Skeletal muscle cell (primary cell): ENCODE results near the gene NELL1.

Experiments
- DNase-seq: peaks from one replicate; pipeline ENCODE4 v3.0.0-alpha.2; 2010; ENCODE audit warnings: low read depth
- H3K4me3 ChIP-seq: 2 replicates; pipeline ENCODE4 v1.5.1; 2011; ENCODE audit warnings: low read depth, mild to moderate bottlenecking, control low read depth, low read length, moderate library complexity

Gene NELL1

DNA sequence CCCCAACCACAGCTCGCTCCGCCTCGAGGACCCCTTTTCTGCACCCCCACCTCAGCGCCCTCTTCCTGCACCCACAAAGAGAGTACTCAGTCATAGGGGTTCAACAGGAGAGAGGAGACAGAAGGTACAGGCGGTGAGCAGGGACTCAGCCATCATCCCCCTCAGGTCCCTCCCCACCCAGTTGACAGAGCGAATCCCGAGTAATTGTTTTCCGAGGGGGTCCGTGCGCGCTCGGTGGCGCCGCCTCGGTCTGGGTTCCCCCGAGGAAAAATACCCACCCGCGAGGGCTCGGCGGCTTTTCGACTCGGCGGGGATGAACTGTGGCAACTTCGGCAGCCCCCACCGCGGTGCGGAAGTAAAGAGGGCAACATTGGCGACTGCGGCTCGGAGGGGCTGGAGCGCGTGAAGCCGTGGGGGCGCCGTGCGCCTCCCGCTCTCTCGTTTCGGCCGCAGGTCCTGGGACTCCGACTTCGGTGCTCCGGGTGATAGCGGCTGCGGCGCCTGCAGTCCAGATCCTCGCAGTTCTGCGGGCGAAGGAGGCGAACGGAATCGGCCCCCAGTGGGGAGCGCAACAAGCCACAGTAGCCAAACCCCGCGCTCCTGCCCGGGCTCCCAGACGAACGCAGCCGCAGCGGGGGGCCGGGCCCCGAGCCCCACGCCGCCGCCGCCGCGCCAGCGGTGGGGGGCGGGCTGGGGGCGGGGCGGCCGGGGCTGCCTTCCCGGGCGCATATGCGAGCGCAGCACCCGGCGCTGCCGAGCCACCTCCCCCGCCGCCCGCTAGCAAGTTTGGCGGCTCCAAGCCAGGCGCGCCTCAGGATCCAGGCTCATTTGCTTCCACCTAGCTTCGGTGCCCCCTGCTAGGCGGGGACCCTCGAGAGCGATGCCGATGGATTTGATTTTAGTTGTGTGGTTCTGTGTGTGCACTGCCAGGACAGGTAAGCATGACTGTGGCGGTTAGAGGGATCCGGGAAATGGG is at the start of gene NELL1:
Gene NELL1, plus strand, starts transcription at position 743 of the 976 bp plus-strand sequence.
- H3K4me3 ChIP-seq, result no peak within 1 kb of the TSS
- no peak for DNase-seq

GRCh38 chr11:20620988-20621387 is 48.4 kb upstream of the NELL1 start:
- no peak for DNase-seq
- no peak overlapping the region for H3K4me3 ChIP-seq

DNA sequence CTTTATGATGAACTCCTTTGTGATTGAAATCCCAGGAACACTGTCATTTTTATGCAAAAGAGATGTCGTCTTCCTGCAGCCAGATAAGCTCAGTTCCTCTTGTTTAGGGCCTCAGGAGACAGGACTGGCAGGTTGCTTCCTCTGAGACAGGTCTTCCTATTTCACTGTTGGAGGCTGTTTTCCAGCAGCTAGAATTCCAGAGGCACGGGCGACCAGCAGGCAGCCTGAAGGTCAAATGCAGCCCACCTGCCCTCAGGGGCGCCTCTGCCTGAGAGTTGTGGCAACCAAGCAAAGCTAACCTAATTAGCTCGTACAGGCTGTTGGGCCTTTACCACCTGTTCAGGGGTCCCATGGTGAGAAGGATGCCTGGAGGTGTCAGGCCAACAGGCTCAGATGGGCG is 47.7 kb upstream of the NELL1 start:
- no peak for DNase-seq
- no peak overlapping the region for H3K4me3 ChIP-seq

- no peak for DNase-seq
- no peak overlapping the region for H3K4me3 ChIP-seq
Measured at GRCh38 chr11:20623252-20623651, 46.1 kb upstream of the NELL1 start.

DNA sequence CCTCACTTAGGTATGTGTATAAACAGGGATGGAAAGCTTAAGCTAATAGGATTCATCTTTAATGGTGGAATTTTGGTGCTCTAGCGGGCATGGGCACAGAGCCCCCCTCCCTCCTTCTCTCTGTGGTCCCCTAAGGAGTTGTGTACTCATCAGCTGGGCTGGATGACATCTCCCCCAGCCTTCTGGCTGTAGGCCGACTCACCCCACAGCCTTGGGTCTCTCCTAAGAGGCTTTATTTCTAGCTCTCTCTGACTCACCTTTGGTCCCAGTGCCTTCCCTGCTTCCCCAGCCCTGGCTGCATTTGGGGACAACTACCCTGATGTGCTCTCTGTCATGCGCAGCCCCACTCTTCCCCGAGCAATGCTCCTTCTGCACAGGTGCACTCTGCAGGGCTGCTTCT is 43.1 kb upstream of the NELL1 start:
- DNase-seq, result no peak
- no peak overlapping the region for H3K4me3 ChIP-seq

- DNase-seq, result no peak
- H3K4me3 ChIP-seq, result no peak overlapping the region
Measured at GRCh38 chr11:20627026-20627425, 42.4 kb upstream of the NELL1 start.

GRCh38 chr11:20627701-20628100 is 41.7 kb upstream of the NELL1 start:
- no peak for DNase-seq
- H3K4me3 ChIP-seq, result no peak overlapping the region

DNA sequence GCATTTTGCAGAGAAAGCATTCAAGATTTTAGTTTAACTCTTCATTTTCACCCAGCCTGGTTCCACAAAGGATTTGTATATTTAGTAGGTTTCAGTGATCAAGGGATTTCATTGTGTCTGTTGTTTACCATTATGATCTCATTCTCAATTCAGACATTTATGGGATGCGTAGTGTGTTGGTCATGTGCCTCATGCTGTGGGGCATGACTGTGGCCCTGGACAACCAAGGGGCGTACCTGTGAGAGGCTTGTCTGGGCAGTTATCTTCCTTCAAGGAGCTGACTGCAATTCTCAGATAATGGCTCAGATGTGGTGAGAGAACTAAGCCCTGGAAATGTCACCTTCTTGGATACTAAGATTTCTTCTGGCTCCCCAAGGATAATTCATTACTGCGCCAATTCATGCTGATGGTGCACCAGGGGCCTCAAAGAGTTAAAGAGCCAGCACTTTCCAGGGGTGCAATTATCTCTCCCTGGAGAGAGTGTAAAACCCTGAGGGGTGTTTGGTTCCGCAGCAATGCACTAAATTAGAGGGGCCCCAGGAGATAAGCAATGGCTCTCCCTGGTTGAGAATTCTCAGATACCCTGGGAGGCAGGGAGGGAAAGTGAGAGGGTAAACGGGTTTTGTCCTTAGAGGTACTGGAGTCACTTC is 37.7 kb upstream of the NELL1 start:
- no peak for DNase-seq

DNA sequence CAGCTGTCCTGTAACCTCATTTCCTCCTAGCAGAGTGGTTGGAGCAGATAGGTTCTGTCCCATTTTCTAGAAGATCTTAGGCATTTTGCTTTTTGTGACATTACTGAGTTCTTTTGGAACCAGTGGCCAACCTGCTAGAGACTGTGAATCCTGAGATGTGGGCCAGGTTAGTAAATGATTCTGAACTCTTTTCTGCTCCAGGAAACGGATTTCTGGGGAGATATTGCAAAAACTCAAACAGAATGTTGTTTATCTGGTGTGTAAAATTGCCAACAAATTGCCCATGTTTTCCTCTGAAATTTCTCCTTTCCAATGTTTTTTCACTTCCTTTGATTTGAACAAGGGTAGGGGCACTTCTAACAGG is 37.2 kb upstream of the NELL1 start:
- H3K4me3 ChIP-seq, result no peak overlapping the region
- DNase-seq, result no peak

More for the DNA sequence above, 37.7 kb upstream of the NELL1 start:
- H3K4me3 ChIP-seq, result no peak overlapping the region

- no peak for DNase-seq
- no peak overlapping the region for H3K4me3 ChIP-seq
Measured at GRCh38 chr11:20634044-20634443, 35.3 kb upstream of the NELL1 start.

DNA sequence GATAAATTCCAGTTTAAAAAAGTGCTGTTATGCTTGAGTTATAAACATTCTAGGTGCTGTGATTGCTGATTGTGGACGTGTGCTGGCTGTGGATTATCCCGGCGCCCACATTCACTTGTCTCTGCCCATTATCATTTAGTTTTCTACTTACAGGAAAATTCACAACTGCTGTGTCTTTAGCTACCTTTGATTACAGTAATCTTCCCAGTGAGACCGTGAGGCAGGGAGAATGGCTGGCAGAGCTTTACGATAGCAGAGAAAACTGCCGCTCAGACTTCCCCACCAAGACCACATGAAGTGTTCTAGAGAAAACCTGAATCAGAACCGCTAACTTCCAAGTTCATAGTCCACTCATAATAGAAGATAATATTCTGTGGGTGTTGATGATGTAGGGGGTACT is 34.6 kb upstream of the NELL1 start:
- no peak overlapping the region for H3K4me3 ChIP-seq
- DNase-seq, result no peak

- no peak overlapping the region for H3K4me3 ChIP-seq
- no peak for DNase-seq
Measured at GRCh38 chr11:20638074-20638473, 31.3 kb upstream of the NELL1 start.

GRCh38 chr11:20639688-20640087 is 29.7 kb upstream of the NELL1 start:
- H3K4me3 ChIP-seq, result no peak overlapping the region
- DNase-seq, result no peak

GRCh38 chr11:20640401-20640800 is 29.0 kb upstream of the NELL1 start:
- no peak for DNase-seq
- H3K4me3 ChIP-seq, result no peak overlapping the region

GRCh38 chr11:20644360-20644759 is 25.0 kb upstream of the NELL1 start:
- no peak overlapping the region for H3K4me3 ChIP-seq
- DNase-seq, result no peak

- H3K4me3 ChIP-seq, result no peak overlapping the region
- DNase-seq, result no peak
Measured at GRCh38 chr11:20647976-20648565, 21.3 kb upstream of the NELL1 start.

GRCh38 chr11:20652150-20652806 is 17.1 kb upstream of the NELL1 start:
- H3K4me3 ChIP-seq, result no peak overlapping the region
- no peak for DNase-seq

DNA sequence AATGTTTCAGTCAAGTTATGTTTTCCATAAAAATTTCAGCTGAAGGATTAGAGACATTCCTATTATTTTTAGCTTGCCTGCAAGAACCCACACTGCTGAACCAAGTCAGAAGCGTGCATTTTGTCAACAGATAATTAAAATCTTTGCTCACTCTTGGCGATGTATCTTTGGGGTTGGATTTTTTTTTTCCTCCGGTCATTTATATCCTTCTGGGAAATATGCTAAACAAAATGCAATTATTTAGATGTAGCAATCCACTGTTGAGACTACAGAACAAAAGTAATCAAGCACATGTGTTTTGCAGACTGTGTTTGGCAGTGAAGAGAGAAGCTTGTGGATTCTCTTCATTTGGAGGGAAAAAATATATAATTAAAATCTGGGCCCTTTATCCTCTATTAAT is 15.3 kb upstream of the NELL1 start:
- DNase-seq, result no peak

DNA sequence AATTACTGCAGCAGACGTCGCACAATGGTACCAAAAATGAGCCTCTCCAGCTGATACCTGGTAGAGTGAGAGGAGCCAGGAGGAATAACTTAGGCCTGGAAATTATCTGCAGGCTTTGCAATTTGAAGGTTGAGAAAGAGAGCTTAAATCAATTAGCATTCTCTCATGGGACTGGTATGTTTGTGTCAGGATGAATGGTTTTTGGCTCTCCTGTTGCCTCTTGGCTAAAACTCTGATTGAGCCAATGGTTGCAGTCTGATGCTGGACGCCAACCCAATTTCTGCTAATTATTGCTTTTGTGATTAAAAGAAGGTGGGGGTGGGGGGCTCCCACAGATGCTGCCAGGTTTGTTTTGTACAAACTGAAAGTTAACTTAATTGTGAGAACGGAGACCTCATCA is 12.5 kb upstream of the NELL1 start:
- no peak overlapping the region for H3K4me3 ChIP-seq
- no peak for DNase-seq

More for the DNA sequence above, 15.3 kb upstream of the NELL1 start:
- H3K4me3 ChIP-seq, result no peak overlapping the region

DNA sequence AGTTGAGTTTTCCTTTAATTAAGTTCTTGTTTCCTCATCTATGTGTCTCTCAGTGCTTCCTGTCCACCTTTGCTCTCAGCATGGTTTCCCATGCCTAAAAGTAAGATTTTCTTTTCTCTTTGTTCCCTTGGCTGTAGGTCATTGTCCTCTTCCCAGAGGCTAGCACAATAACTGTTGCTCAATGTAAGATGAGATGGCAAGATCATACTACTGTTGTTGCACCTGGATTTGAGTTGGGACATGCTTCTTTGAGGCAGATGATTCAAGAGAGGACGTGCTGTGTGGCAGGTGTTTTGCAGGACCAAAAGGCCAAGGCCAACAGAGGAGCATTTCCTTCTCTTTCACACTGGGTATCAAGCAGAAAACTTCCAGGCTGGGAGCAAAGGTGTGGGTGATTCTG is 11.3 kb upstream of the NELL1 start:
- DNase-seq, result no peak
- H3K4me3 ChIP-seq, result no peak overlapping the region
